ENCODE measurements around the gene MNAT1. TPM values are rescaled to one million over a fixed set of nuclear protein-coding genes. Genes with fewer than 3 reads are reported as not detected.

Gene MNAT1
- total RNA-seq, 1 experiment from 2014 or later: 79.7 TPM

- no peak for DNase-seq
- Histone ChIP-seq H3K36me3 (ENCODE audit: low read depth) (no peaks in the 10 kb centered on the region), H3K79me2 (ENCODE audit: low read depth) (no peaks in the 10 kb centered on the region), H3K4me2 (no peak overlapping the region), H3K27me3 (ENCODE audit: insufficient read depth, low read depth) (no peaks in the 10 kb centered on the region), H3F3A (ENCODE audit: insufficient read depth, low read depth) (no peaks in the 10 kb centered on the region), H2AFZ (no peak overlapping the region), H3K9me3 (ENCODE audit: insufficient read depth, low read depth) (peaks cover under 1% of the 10 kb centered on the region; the same call in 1 of the 2 replicates), H3K4me1 (replicated peaks; ENCODE audit: insufficient read depth) (no peaks in the 10 kb centered on the region), H3K27ac (no peak overlapping the region), H3K4me3 (no peak overlapping the region), H3K9me2 (ENCODE audit: insufficient read depth) (no peaks in the 10 kb centered on the region), H4K20me1 (ENCODE audit: insufficient read depth) (no peaks in the 10 kb centered on the region)
- ChIA-PET POLR2A (ENCODE audit: unreplicated experiment) (interaction anchor here (0.7 kb wide), 1 partner anchor 41 kb away, joined by 5 read pairs; no protein-coding TSS in a partner anchor), CTCF (no interaction called here)
- intact Hi-C loops (cut with micrococcal nuclease; ENCODE audit: unreplicated experiment): no loop called here
- TF ChIP-seq CTCF (conservative IDR thresholded peaks at IDR 0.05) (no peak), EZH2 (IDR thresholded peaks at IDR 0.05; ENCODE audit: low read depth) (no peak)
- no TSS peak for BruUV-seq (replicated peaks)
Observed at GRCh38 chr14:60695327-60695726, 39.2 kb upstream of the MNAT1 start.

GRCh38 chr14:60700598-60700997, 34.0 kb upstream of the MNAT1 start:
- Histone ChIP-seq H3K9me2 (ENCODE audit: insufficient read depth) (no peaks in the 10 kb centered on the region), H3K36me3 (ENCODE audit: low read depth) (no peaks in the 10 kb centered on the region), H3F3A (ENCODE audit: insufficient read depth, low read depth) (no peaks in the 10 kb centered on the region), H3K4me2 (no peak overlapping the region), H3K27me3 (ENCODE audit: insufficient read depth, low read depth) (no peaks in the 10 kb centered on the region), H4K20me1 (ENCODE audit: insufficient read depth) (no peaks in the 10 kb centered on the region), H3K4me3 (no peak overlapping the region), H3K79me2 (ENCODE audit: low read depth) (no peaks in the 10 kb centered on the region), H2AFZ (no peak overlapping the region), H3K9me3 (ENCODE audit: insufficient read depth, low read depth) (peaks cover 15% of the 10 kb centered on the region; the same call in 1 of the 2 replicates), H3K27ac (no peak overlapping the region), H3K4me1 (replicated peaks; ENCODE audit: insufficient read depth) (no peaks in the 10 kb centered on the region)
- no peak for DNase-seq
- TF ChIP-seq EZH2 (IDR thresholded peaks at IDR 0.05; ENCODE audit: low read depth) (no peak), CTCF (conservative IDR thresholded peaks at IDR 0.05) (no peak)
- CTCF ChIA-PET: interaction anchor here (0.6 kb wide), 1 partner anchor 12 kb away, joined by 3 read pairs; no protein-coding TSS in a partner anchor
- intact Hi-C loops (cut with micrococcal nuclease; ENCODE audit: unreplicated experiment): no loop called here
- BruUV-seq (replicated peaks): no TSS peak
- POLR2A ChIA-PET (ENCODE audit: unreplicated experiment): interaction anchor here (0.6 kb wide), 1 partner anchor 239 kb away, joined by 5 read pairs; no protein-coding TSS in a partner anchor

- no peak overlapping the region for H2AFZ ChIP-seq
- no peaks in the 10 kb centered on the region for H3K27me3 ChIP-seq (ENCODE audit: insufficient read depth, low read depth)
- no peak for DNase-seq
- H3K4me3 ChIP-seq: no peak overlapping the region
- H3K9me2 ChIP-seq (ENCODE audit: insufficient read depth): no peaks in the 10 kb centered on the region
- H4K20me1 ChIP-seq (ENCODE audit: insufficient read depth): no peaks in the 10 kb centered on the region
- H3K4me2 ChIP-seq: no peak overlapping the region
- TF ChIP-seq EZH2 (IDR thresholded peaks at IDR 0.05; ENCODE audit: low read depth): no peak
- TF ChIP-seq CTCF (conservative IDR thresholded peaks at IDR 0.05): no peak
- H3K27ac ChIP-seq: no peak overlapping the region
- peaks cover 15% of the 10 kb centered on the region; the same call in 1 of the 2 replicates for H3K9me3 ChIP-seq (ENCODE audit: insufficient read depth, low read depth)
- no peaks in the 10 kb centered on the region for H3K79me2 ChIP-seq (ENCODE audit: low read depth)
- H3K4me1 ChIP-seq (replicated peaks; ENCODE audit: insufficient read depth): no peaks in the 10 kb centered on the region
- ChIA-PET POLR2A (ENCODE audit: unreplicated experiment) (no interaction called here), CTCF (no interaction called here)
- no TSS peak for BruUV-seq (replicated peaks)
- H3K36me3 ChIP-seq (ENCODE audit: low read depth): no peaks in the 10 kb centered on the region
- intact Hi-C loops (cut with micrococcal nuclease; ENCODE audit: unreplicated experiment): no loop called here
- peaks cover 9% of the 10 kb centered on the region for H3F3A ChIP-seq (ENCODE audit: insufficient read depth, low read depth)
Observed at GRCh38 chr14:60705100-60705499, 29.5 kb upstream of the MNAT1 start.

Measured in PC-9 (cell line).